Peyer's patch (tissue), 4 donors: ENCODE data around the gene PRTN3. TPM values are rescaled to one million over a fixed set of nuclear protein-coding genes. Genes with fewer than 3 reads are reported as not detected.

Experiments used
- DNase-seq, 3 donors: peaks; one replicate each; pipeline ENCODE4 v3.0.0-alpha.2; 2017 to 2019
- H3K27ac ChIP-seq, 4 donors: fragments of 200-600 bp; sonication (generic); one replicate each; pipeline ENCODE4 v1.5.1; 2016 to 2019
- H3K27me3 ChIP-seq, 2 donors: fragments of 200-600 bp; sonication (generic); one replicate each; pipeline ENCODE4 v1.5.1; 2019
- H3K36me3 ChIP-seq, 3 donors: fragments of 200-600 bp; sonication (generic); one replicate each; pipeline ENCODE4 v1.5.1; 2016 to 2019
- H3K4me1 ChIP-seq, 4 donors: fragments of 200-600 bp; sonication (generic); one replicate each; pipeline ENCODE4 v1.5.1; 2016 to 2019
- H3K4me3 ChIP-seq, 4 donors: fragments of 200-600 bp; sonication (generic); 1 replicate in 3 of 4; 2 replicates in 1 of 4; pipeline ENCODE4 v1.5.1; 2016 to 2019; ENCODE audit warnings: mild to moderate bottlenecking in 1 of 4
- H3K9me3 ChIP-seq, 4 donors: fragments of 200-600 bp; sonication (generic); one replicate each; pipeline ENCODE4 v1.5.1; 2016 to 2019; ENCODE audit warnings: mild to moderate bottlenecking in 1 of 4
- CTCF ChIP-seq, 6 experiments: fragments of 450-650 bp in 4 of 6; fragments of 200-600 bp in 2 of 6; sonication (generic) in 1 of 6; IDR thresholded peaks; one replicate each; pipeline ENCODE4 v1.5.1; 2017 to 2019; ENCODE audit warnings: antibody characterized with exemption in 6 of 6, mild to moderate bottlenecking in 3 of 6, moderate library complexity in 1 of 6
- POLR2A ChIP-seq, 2 donors: fragments of 450-650 bp; IDR thresholded peaks; one replicate each; pipeline ENCODE4 v1.5.1; 2017; ENCODE audit warnings: antibody characterized with exemption in 2 of 2, mild to moderate bottlenecking in 2 of 2, moderate library complexity in 2 of 2
- total RNA-seq, 4 donors: library from RNA; depleted of rRNA; stranded (reverse); fragments of >200 nt; gene quantifications; one replicate each; pipeline ENCODE4 v1.1.0, GENCODE V29; 2016

The PRTN3 gene
- total RNA-seq, 4 donors from 2014 or later: not detected

GRCh38 chr19:813219-814151 is 27.3 kb upstream of the PRTN3 start:
- no peaks in the 10 kb centered on the region for H3K4me1 ChIP-seq
- H3K4me3 ChIP-seq: no peak overlapping the region
- DNase-seq: peak in 1 of 3 donors; percentile 44
- TF ChIP-seq CTCF (IDR thresholded peaks at IDR 0.05) (no peak), POLR2A (IDR thresholded peaks at IDR 0.05) (no peak)
- no peak overlapping the region for H3K27ac ChIP-seq
- peaks cover 0 to 50% (median 0%) of the 10 kb centered on the region in 3 donors for H3K36me3 ChIP-seq
- no peaks in the 10 kb centered on the region for H3K9me3 ChIP-seq
- no peaks in the 10 kb centered on the region for H3K27me3 ChIP-seq

- no peaks in the 10 kb centered on the region for H3K4me1 ChIP-seq
- H3K27me3 ChIP-seq: no peaks in the 10 kb centered on the region
- DNase-seq: no peak
- H3K9me3 ChIP-seq: no peaks in the 10 kb centered on the region
- peaks cover 0 to 41% (median 0%) of the 10 kb centered on the region in 3 donors for H3K36me3 ChIP-seq
- TF ChIP-seq POLR2A (IDR thresholded peaks at IDR 0.05) (no peak), CTCF (IDR thresholded peaks at IDR 0.05) (no peak)
- H3K27ac ChIP-seq: no peak overlapping the region
- H3K4me3 ChIP-seq: no peak overlapping the region
Measured at GRCh38 chr19:814152-815078, 26.4 kb upstream of the PRTN3 start.

- Histone ChIP-seq H3K27ac (no peak overlapping the region), H3K27me3 (no peaks in the 10 kb centered on the region), H3K4me1 (no peaks in the 10 kb centered on the region), H3K4me3 (no peak overlapping the region), H3K36me3 (peaks cover 0 to 33% (median 0%) of the 10 kb centered on the region in 3 donors), H3K9me3 (no peaks in the 10 kb centered on the region)
- TF ChIP-seq POLR2A (IDR thresholded peaks at IDR 0.05) (no peak), CTCF (IDR thresholded peaks at IDR 0.05) (no peak)
- DNase-seq: no peak
Measured at GRCh38 chr19:815079-815774, 25.6 kb upstream of the PRTN3 start.

GRCh38 chr19:815775-816499 is 24.9 kb upstream of the PRTN3 start:
- H3K27ac ChIP-seq: no peak overlapping the region
- H3K27me3 ChIP-seq: no peaks in the 10 kb centered on the region
- H3K36me3 ChIP-seq: peaks cover 0 to 26% (median 0%) of the 10 kb centered on the region in 3 donors
- no peaks in the 10 kb centered on the region for H3K9me3 ChIP-seq
- H3K4me1 ChIP-seq: no peaks in the 10 kb centered on the region
- TF ChIP-seq CTCF (IDR thresholded peaks at IDR 0.05): no peak
- no peak for TF ChIP-seq POLR2A (IDR thresholded peaks at IDR 0.05)
- no peak for DNase-seq
- H3K4me3 ChIP-seq: no peak overlapping the region
